ENCODE results near the gene DNAJC5. TPM values are rescaled to one million over a fixed set of nuclear protein-coding genes. Genes with fewer than 3 reads are reported as not detected.

Gene DNAJC5
- total and polyA plus RNA-seq, 9 of the 15 experiments (the other 6 are each of a cell fraction or from before 2014, with no cell fraction given) = 0.95 to 42.8 (median 23.4) TPM

DNA sequence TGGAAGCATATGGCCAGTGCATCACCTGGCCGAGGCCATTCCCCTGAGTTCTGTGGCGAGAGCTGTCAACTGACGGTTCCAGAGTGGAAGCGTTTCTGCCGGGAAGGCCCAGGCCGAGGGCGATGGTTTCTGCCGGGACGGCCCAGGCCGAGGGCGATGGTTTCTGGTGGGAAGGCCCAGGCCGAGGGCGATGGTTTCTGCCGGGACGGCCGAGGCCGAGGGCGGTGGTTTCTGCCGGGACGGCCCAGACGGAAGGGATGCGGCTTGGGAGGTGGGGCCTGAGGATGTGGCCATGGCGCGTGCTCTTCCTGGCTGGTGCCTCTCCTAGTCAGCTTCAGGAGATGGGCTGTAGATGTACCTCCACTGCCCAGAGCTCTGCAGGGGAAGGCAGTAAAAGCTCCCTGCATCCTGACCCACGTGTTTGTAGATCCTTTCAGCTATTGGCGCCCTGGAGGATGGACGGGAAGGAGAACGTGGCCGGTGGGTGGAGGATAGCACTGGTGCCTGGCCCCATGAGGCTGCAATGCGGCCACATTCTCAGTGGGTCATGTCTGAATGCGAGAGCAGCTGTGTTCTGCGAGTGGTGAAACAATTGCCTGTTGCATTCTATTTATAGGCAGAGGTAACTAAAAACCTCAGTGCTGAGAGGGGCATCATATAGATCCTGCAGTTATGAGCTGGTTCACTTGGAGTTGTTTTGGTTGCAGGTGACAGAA is 17.0 kb upstream of the DNAJC5 start:
- no peak overlapping the region for H3K4me2 ChIP-seq (ENCODE audit: insufficient read depth, low read length)
- whole genome bisulfite sequencing (ENCODE audit: insufficient coverage, low coverage, missing lambda C conversion rate) = 92% methylated on average over 15 of the region's 32 CpGs
- no peak overlapping the region for H3K27ac ChIP-seq (ENCODE audit: extremely low read depth, low read depth, low read length)
- FAIRE-seq (no peak), DNase-seq (ENCODE audit: extremely low read depth in 1 of 4, low spot score in 3 of 4) (no peak), ATAC-seq (no peak)
- peaks cover 0 to 5% of the 10 kb centered on the region in 2 experiments; a peak in 1 of 5 replicates for H3K4me1 ChIP-seq (replicated peaks in 1 of 2; ENCODE audit: control insufficient read depth in 2 of 2, insufficient read depth in 2 of 2, low read length in 2 of 2)
- H3K9me3 ChIP-seq (replicated peaks; ENCODE audit: control insufficient read depth, insufficient read depth, low read depth, low read length) = no peaks in the 10 kb centered on the region
- peaks cover 11% of the 10 kb centered on the region for H4K20me1 ChIP-seq (replicated peaks; ENCODE audit: control insufficient read depth, insufficient read depth, low read length)
- TF ChIP-seq, protein P1, sequence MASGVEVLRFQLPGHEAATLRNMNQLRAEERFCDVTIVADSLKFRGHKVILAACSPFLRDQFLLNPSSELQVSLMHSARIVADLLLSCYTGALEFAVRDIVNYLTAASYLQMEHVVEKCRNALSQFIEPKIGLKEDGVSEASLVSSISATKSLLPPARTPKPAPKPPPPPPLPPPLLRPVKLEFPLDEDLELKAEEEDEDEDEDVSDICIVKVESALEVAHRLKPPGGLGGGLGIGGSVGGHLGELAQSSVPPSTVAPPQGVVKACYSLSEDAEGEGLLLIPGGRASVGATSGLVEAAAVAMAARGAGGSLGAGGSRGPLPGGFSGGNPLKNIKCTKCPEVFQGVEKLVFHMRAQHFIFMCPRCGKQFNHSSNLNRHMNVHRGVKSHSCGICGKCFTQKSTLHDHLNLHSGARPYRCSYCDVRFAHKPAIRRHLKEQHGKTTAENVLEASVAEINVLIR (CRISPR knock-in tag; IDR thresholded peaks at IDR 0.05) = no peak
- peak; percentile 31; the same call in 1 of the 2 replicates for TF ChIP-seq RBFOX2 (IDR thresholded peaks at IDR 0.05; ENCODE audit: low read depth, low read length)
- no peaks in the 10 kb centered on the region for H3K27me3 ChIP-seq (ENCODE audit: control insufficient read depth in 2 of 2, insufficient read depth in 2 of 2, low read length in 2 of 2)
- no peaks in the 10 kb centered on the region for H3K9me1 ChIP-seq (ENCODE audit: control insufficient read depth, insufficient read depth, low read length)
- peaks cover 2% of the 10 kb centered on the region; the same call in 1 of the 3 replicates for H3K79me2 ChIP-seq (ENCODE audit: control insufficient read depth, insufficient read depth, low read length)
- peaks cover 78% of the 10 kb centered on the region; the same call in 2 of the 3 replicates for H3K36me3 ChIP-seq (ENCODE audit: control insufficient read depth, insufficient read depth, low read length)
- ChIA-PET POLR2A (interaction anchor here (1.2 to 4.1 kb wide), 2 partner anchors 12 to 14 kb away, joined by 3 to 39 read pairs; partner anchors contain the start of gene TPD52L2), CTCF (ENCODE audit: low intra/inter-chr PET ratio) (no interaction called here)
- no peak overlapping the region; a peak in 2 of 4 replicates for H3K9ac ChIP-seq (ENCODE audit: insufficient read depth in 1 of 2, low read depth in 2 of 2, low read length in 2 of 2)
- no peak overlapping the region for H2AFZ ChIP-seq (ENCODE audit: low read depth, low read length)
- in situ Hi-C loops (cut with MboI) = no loop called here
- intact Hi-C loops (cut with micrococcal nuclease) = no loop called here
- no TSS peak for BruUV-seq (replicated peaks)
- H3K4me3 ChIP-seq = no peak overlapping the region
